HCT116 (cell line): ENCODE results near the gene HEPACAM2. TPM values are rescaled to one million over a fixed set of nuclear protein-coding genes. Genes with fewer than 3 reads are reported as not detected.

ENCODE experiments used
- ATAC-seq: fragments of 200-7000 bp; cut with Tn5 transposase; 2 replicates; pipeline ENCODE4 v1.9.1; 2020; ENCODE audit warnings: mild to moderate bottlenecking, moderate library complexity
- BruUV-seq: library from RNA; stranded (reverse); fragments of 400-500 nt; replicated peaks from 2 replicates; lab custom pipeline; 2021; lab: Mats Ljungman, UMichigan
- CTCF ChIA-PET: fragments of 300-600 bp; sonication (Branson Sonifier 250); formaldehyde crosslinking; loops from one replicate; lab custom pipeline; 2021; ENCODE audit warnings: antibody characterized with exemption; lab: Charles Lee
- POLR2A ChIA-PET: fragments of 300-600, 350-600 bp; sonication (Branson Sonifier 250); formaldehyde crosslinking; loops from one replicate; lab custom pipeline; 2021; ENCODE audit warnings: antibody characterized with exemption; lab: Charles Lee
- RAD21 ChIA-PET, 2 experiments: fragments of 300-600 bp; sonication (Branson Sonifier 250); formaldehyde crosslinking; loops; one replicate each; lab custom pipeline; 2023; ENCODE audit warnings: low total read pairs in 2 of 2; ENCODE audit not compliant: uncharacterized antibody in 2 of 2, unreplicated experiment in 2 of 2, low non-redundant PET in 1 of 2; lab: Charles Lee
- DNase-seq: peaks from one replicate; pipeline ENCODE4 v3.0.0-alpha.2; 2010; ENCODE audit warnings: low read depth, low spot score
- H2AFZ ChIP-seq: fragments of 200-600 bp; shearing (Covaris generic), sonication (generic); 2 replicates; pipeline ENCODE4 v1.6.1; 2017; ENCODE audit warnings: low read depth, mixed run types, mixed read lengths, antibody characterized with exemption, low read length; ENCODE audit not compliant: poor library complexity, severe bottlenecking
- H3K27ac ChIP-seq: 2 replicates; pipeline ENCODE4 v1.5.1; 2012; ENCODE audit warnings: low read depth, low read length
- H3K27me3 ChIP-seq: fragments of 200-600 bp; sonication (generic); 2 replicates; pipeline ENCODE4 v1.6.1; 2016; ENCODE audit warnings: mixed run types, low read length, mixed read lengths; ENCODE audit not compliant: insufficient read depth
- H3K36me3 ChIP-seq, 2 experiments: fragments of 200-500 bp in 1 of 2; fragments of 200-600 bp in 1 of 2; sonication (Bioruptor generic) in 1 of 2; sonication (generic) in 1 of 2; 2 replicates each; pipeline versions ENCODE4 v1.5.1 to v1.6.1; 2014 to 2016; ENCODE audit warnings: low read length in 2 of 2, inconsistent platforms in 1 of 2, mixed read lengths in 1 of 2, mixed run types in 1 of 2; ENCODE audit not compliant: insufficient read depth in 2 of 2, control insufficient read depth in 1 of 2
- H3K4me1 ChIP-seq, 2 experiments: fragments of 200-600 bp in 1 of 2; sonication (generic) in 1 of 2; 2 replicates each; pipeline versions ENCODE4 v1.5.1 to v1.6.1; 2012 to 2017; ENCODE audit warnings: low read length in 2 of 2, inconsistent platforms in 1 of 2, mild to moderate bottlenecking in 1 of 2, mixed read lengths in 1 of 2, mixed run types in 1 of 2, moderate library complexity in 1 of 2; ENCODE audit not compliant: insufficient read depth in 2 of 2, control insufficient read depth in 1 of 2
- H3K4me2 ChIP-seq: fragments of 200-600 bp; sonication (generic); 2 replicates; pipeline ENCODE4 v1.6.1; 2017; ENCODE audit warnings: mixed run types, low read length, mixed read lengths
- H3K4me3 ChIP-seq, 2 experiments: fragments of 200-600 bp in 1 of 2; sonication (generic) in 1 of 2; replicated peaks in 1 of 2; 2 replicates each; pipeline ENCODE4 v1.5.1; 2011 to 2016; ENCODE audit warnings: low read length in 2 of 2, control low read depth in 1 of 2, low read depth in 1 of 2, mild to moderate bottlenecking in 1 of 2, mixed read lengths in 1 of 2, mixed run types in 1 of 2
- H3K79me2 ChIP-seq: fragments of 200-600 bp; sonication (generic); 2 replicates; pipeline ENCODE4 v1.6.1; 2017; ENCODE audit warnings: mild to moderate bottlenecking, mixed run types, low read length, moderate library complexity, mixed read lengths; ENCODE audit not compliant: insufficient read depth
- H3K9ac ChIP-seq: fragments of 200-600 bp; sonication (generic); 2 replicates; pipeline ENCODE4 v1.6.1; 2016; ENCODE audit warnings: low read length, mixed read lengths
- H3K9me2 ChIP-seq: fragments of 200-600 bp; sonication (generic), shearing (Covaris generic); 2 replicates; pipeline ENCODE4 v1.6.1; 2017; ENCODE audit warnings: mixed run types, mild to moderate bottlenecking, moderate library complexity; ENCODE audit not compliant: insufficient read depth
- H3K9me3 ChIP-seq, 2 experiments: fragments of 200-500 bp in 1 of 2; fragments of 200-600 bp in 1 of 2; sonication (Bioruptor generic) in 1 of 2; sonication (generic) in 1 of 2; 2 replicates each; pipeline ENCODE4 v1.6.1; 2014 to 2017; ENCODE audit warnings: low read length in 2 of 2, mixed read lengths in 2 of 2, inconsistent platforms in 1 of 2, low read depth in 1 of 2, mild to moderate bottlenecking in 1 of 2, mixed run types in 1 of 2, moderate library complexity in 1 of 2; ENCODE audit not compliant: control insufficient read depth in 1 of 2, insufficient read depth in 1 of 2
- H4K20me1 ChIP-seq: fragments of 200-600 bp; sonication (generic), shearing (Covaris generic); 2 replicates; pipeline ENCODE4 v1.6.1; 2017; ENCODE audit warnings: mixed run types, mild to moderate bottlenecking, moderate library complexity; ENCODE audit not compliant: insufficient read depth
- FOSL1 ChIP-seq: IDR thresholded peaks from 2 replicates; pipeline ENCODE4 v1.6.1; 2012; ENCODE audit warnings: low read depth
- REST ChIP-seq: IDR thresholded peaks from 2 replicates; pipeline ENCODE4 v1.6.1; 2012; ENCODE audit warnings: low read depth
- intact Hi-C: fragments of 100-400 bp; cut with micrococcal nuclease; formaldehyde crosslinking; loops from 2 replicates; pipeline ENCODE4 v1.10.0; 2022
- total RNA-seq: library from RNA; stranded (reverse); gene quantifications from one replicate; pipeline ENCODE4 v1.2.1, GENCODE V29; 2021; ENCODE audit not compliant: unreplicated experiment

The HEPACAM2 gene
- total RNA-seq, 1 experiment from 2014 or later = not detected

DNA sequence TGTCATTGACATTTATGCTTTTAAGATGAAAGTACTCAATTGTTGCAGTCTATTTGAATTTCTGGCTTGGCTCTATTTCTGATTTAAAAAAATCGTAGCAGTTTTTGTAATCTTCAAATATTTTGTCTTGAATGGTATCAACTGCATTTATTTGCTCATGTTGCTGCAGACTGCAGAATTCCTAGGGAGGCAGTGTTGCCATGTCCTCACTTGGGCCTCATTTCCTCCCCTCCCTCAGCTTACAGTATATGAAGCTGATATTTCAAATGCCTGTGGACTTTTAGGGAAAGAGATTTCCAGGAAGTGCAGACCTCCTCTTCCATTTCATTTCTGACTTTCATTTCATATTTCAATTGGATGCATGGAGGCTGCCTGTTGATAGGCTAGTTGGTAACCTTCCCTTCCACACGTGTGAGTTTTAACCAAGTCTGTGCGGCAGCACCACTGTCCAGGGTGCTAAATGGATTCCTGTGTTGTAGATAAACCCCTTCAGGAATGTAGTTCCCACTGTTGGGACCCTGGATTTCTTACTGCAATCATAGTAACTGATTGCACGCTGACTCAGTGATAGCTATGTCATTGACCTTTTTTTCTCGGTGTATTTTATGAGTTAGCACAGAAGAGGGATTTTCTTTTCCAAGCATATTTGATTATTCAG, 23.4 kb upstream of the HEPACAM2 start:
- CTCF ChIA-PET = no interaction called here
- Histone ChIP-seq H3K4me3 (no peak overlapping the region), H2AFZ (no peak overlapping the region), H3K27me3 (no peaks in the 10 kb centered on the region), H3K9me2 (no peaks in the 10 kb centered on the region), H3K36me3 (no peaks in the 10 kb centered on the region), H3K79me2 (no peaks in the 10 kb centered on the region), H3K4me1 (no peaks in the 10 kb centered on the region), H4K20me1 (no peaks in the 10 kb centered on the region), H3K9me3 (no peaks in the 10 kb centered on the region), H3K4me2 (no peak overlapping the region), H3K9ac (no peak overlapping the region), H3K27ac (no peak overlapping the region)
- POLR2A ChIA-PET = no interaction called here
- DNase-seq = no peak
- ATAC-seq = no peak
- RAD21 ChIA-PET = no interaction called here
- TF ChIP-seq FOSL1 (no peak), REST (peak; percentile 26)
- no TSS peak for BruUV-seq
- intact Hi-C loops = loop anchor here (5.0 to 10.0 kb wide), 6 partner anchors 123 to 1188 kb away; no protein-coding TSS in a partner anchor
